ENCODE measurements around the gene ANKFN1. TPM values are rescaled to one million over a fixed set of nuclear protein-coding genes. Genes with fewer than 3 reads are reported as not detected.
"Not testable (repeated sequence)": the region's sequence is repeated elsewhere in the genome, so short reads cannot be mapped to it uniquely, and the experiment has no call there.

Gene ANKFN1
- total RNA-seq, 1 donor from 2014 or later = 1.3 TPM

GRCh38 chr17:56288786-56289185 lies 135.5 kb downstream of the ANKFN1 start:
- DNase-seq (ENCODE audit: low spot score) = not testable (repeated sequence)

- DNase-seq (ENCODE audit: low spot score) = no peak
Observed at GRCh38 chr17:56289321-56289720, 136.0 kb downstream of the ANKFN1 start.

- DNase-seq (ENCODE audit: low spot score) = no peak
Observed at GRCh38 chr17:56290101-56290801, 137.0 kb downstream of the ANKFN1 start.

GRCh38 chr17:56290802-56291118 lies 137.5 kb downstream of the ANKFN1 start:
- no peak for DNase-seq (ENCODE audit: low spot score)

GRCh38 chr17:56291226-56291805 lies 138.0 kb downstream of the ANKFN1 start:
- DNase-seq (ENCODE audit: low spot score) = no peak

GRCh38 chr17:56292010-56292409 lies 138.7 kb downstream of the ANKFN1 start:
- DNase-seq (ENCODE audit: low spot score) = no peak

- DNase-seq (ENCODE audit: low spot score) = no peak
Observed at GRCh38 chr17:56292578-56292977, 139.3 kb downstream of the ANKFN1 start.

GRCh38 chr17:56297184-56297583 lies 143.9 kb downstream of the ANKFN1 start:
- no peak for DNase-seq (ENCODE audit: low spot score)

GRCh38 chr17:56298846-56299245 lies 145.6 kb downstream of the ANKFN1 start:
- no peak for DNase-seq (ENCODE audit: low spot score)

GRCh38 chr17:56300144-56300543 lies 146.9 kb downstream of the ANKFN1 start:
- no peak for DNase-seq (ENCODE audit: low spot score)

GRCh38 chr17:56305007-56305406 lies 151.7 kb downstream of the ANKFN1 start:
- no peak for DNase-seq (ENCODE audit: low spot score)

- DNase-seq (ENCODE audit: low spot score) = no peak
Observed at GRCh38 chr17:56309897-56310296, 156.6 kb downstream of the ANKFN1 start.

GRCh38 chr17:56310782-56311181 lies 157.5 kb downstream of the ANKFN1 start:
- DNase-seq (ENCODE audit: low spot score) = no peak

- DNase-seq (ENCODE audit: low spot score) = no peak
Observed at GRCh38 chr17:56313201-56313600, 159.9 kb downstream of the ANKFN1 start.

- DNase-seq (ENCODE audit: low spot score) = no peak
Observed at GRCh38 chr17:56314026-56314425, 160.8 kb downstream of the ANKFN1 start.

GRCh38 chr17:56314984-56315602 lies 161.8 kb downstream of the ANKFN1 start:
- no peak for DNase-seq (ENCODE audit: low spot score)

GRCh38 chr17:56316604-56317003 lies 163.3 kb downstream of the ANKFN1 start:
- no peak for DNase-seq (ENCODE audit: low spot score)

GRCh38 chr17:56317351-56318208 lies 164.3 kb downstream of the ANKFN1 start:
- no peak for DNase-seq (ENCODE audit: low spot score)

GRCh38 chr17:56319531-56319930 lies 166.3 kb downstream of the ANKFN1 start:
- no peak for DNase-seq (ENCODE audit: low spot score)

GRCh38 chr17:56320443-56320842 lies 167.2 kb downstream of the ANKFN1 start:
- no peak for DNase-seq (ENCODE audit: low spot score)

- no peak for DNase-seq (ENCODE audit: low spot score)
Observed at GRCh38 chr17:56322991-56323390, 169.7 kb downstream of the ANKFN1 start.

GRCh38 chr17:56324676-56325075 lies 171.4 kb downstream of the ANKFN1 start:
- no peak for DNase-seq (ENCODE audit: low spot score)
